IPS DF 4.7 (cell line): ENCODE data around the gene SPON2.
"Not testable (repeated sequence)": the region's sequence is repeated elsewhere in the genome, so short reads cannot be mapped to it uniquely, and the experiment has no call there.

Source experiments
- DNase-seq: peaks from one replicate; pipeline ENCODE4 v3.0.0-alpha.2; 2013; ENCODE audit warnings: low spot score; ENCODE audit errors: extremely low read depth

The SPON2 gene

GRCh38 chr4:1152290-1152689 is 20.1 kb downstream of the SPON2 start:
- DNase-seq, result no peak

- DNase-seq, result no peak
Observed at GRCh38 chr4:1151541-1151940, 20.8 kb downstream of the SPON2 start.

- no peak for DNase-seq
Observed at GRCh38 chr4:1150875-1151274, 21.5 kb downstream of the SPON2 start.

GRCh38 chr4:1139860-1140259 is 32.5 kb downstream of the SPON2 start:
- DNase-seq, result no peak

GRCh38 chr4:1137850-1138249 is 34.5 kb downstream of the SPON2 start:
- DNase-seq, result no peak

- no peak for DNase-seq
Observed at GRCh38 chr4:1137063-1137776, 35.2 kb downstream of the SPON2 start.

GRCh38 chr4:1136048-1136447 is 36.3 kb downstream of the SPON2 start:
- DNase-seq, result no peak

GRCh38 chr4:1133033-1133432 is 39.4 kb downstream of the SPON2 start:
- DNase-seq, result no peak

GRCh38 chr4:1130316-1131186 is 41.8 kb downstream of the SPON2 start:
- DNase-seq, result no peak

GRCh38 chr4:1126506-1126905 is 45.9 kb downstream of the SPON2 start:
- DNase-seq, result no peak

- DNase-seq, result not testable (repeated sequence)
Observed at GRCh38 chr4:1125466-1125865, 46.9 kb downstream of the SPON2 start.

GRCh38 chr4:1124818-1125217 is 47.6 kb downstream of the SPON2 start:
- no peak for DNase-seq

- DNase-seq, result no peak
Observed at GRCh38 chr4:1122505-1122904, 49.9 kb downstream of the SPON2 start.
